GM20000 (cell line): ENCODE data around the gene PSENEN.
"Not testable (repeated sequence)": the region's sequence is repeated elsewhere in the genome, so short reads cannot be mapped to it uniquely, and the experiment has no call there.

Experiments
- DNase-seq: peaks from one replicate; pipeline ENCODE4 v3.0.0; 2012; ENCODE audit warnings: low spot score
- CTCF ChIP-seq: IDR thresholded peaks from 2 replicates; pipeline ENCODE4 v1.5.1; 2012; ENCODE audit warnings: mild to moderate bottlenecking, control low read depth; ENCODE audit errors: extremely low read depth, missing control alignments

The PSENEN gene

DNA sequence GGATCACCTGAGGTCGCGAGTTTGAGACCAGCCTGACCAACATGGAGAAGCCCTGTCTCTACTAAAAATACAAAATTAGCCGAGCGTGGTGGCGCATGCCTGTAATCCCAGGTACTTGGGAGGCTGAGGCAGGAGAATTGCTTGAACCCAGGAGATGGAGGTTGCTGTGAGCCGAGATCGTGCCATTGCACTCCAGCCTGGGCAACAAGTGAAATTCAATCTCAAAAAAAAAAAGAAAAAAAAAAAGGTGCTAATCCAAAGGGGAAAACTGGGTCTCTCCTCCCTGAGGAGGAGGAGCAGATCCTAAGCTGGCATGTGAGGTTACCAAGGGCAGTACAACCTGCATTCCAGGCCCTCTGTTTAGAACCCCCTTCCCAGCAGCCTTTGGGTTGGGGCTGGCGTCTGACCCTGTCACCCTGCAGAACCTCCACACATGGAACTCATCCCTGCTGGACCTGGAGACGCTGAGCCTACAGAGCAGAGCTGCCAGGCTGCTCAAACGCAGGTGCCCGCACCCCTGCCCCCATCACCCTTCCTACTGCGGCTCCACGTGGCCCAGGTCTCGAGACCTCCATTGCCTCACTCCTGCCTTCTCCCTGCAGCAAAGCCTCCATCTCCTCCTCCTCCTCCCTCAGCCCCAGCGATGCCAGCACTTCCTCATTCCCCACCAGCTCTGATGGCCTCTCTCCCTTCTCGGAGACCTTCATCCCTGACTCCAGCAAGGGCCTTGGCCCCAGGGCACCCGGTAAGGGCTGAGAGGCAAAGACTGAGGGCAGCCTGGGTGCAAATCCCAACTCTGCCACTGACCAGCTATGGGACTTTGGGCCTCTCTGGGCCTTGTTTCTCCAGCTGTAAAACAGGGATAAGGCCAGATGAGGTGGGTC, 19.2 kb downstream of the PSENEN start:
- TF ChIP-seq CTCF = no peak
- DNase-seq = no peak

DNA sequence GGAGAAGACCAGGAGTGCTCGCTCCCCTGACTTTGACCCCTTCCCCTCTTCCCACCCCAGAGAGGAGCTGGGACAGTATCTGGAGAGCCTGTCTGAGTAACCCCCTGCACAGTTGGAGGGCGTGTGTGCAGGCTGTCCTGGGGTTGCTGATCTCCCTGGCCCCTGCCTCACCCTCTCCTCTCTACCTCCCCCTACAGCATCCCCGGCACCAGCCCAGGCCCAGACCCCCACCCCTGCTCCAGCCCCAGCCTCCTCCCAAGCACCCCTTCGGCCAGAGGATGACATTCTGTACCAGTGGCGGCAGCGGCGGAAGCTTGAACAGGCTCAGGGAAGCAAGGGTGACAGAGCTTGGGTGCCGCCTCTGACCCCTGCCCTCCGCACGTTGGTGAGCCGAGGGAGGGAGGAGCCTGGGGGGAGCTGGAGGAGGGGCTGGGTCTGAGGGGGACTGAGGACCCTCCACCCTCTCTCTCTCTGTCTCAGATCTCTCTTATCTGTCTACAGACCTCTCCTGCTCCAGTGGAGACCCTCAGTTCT, 21.2 kb downstream of the PSENEN start:
- no peak for TF ChIP-seq CTCF

GRCh38 chr19:35767288-35768081, 22.0 kb downstream of the PSENEN start:
- no peak for DNase-seq

More for the DNA sequence above, 21.2 kb downstream of the PSENEN start:
- DNase-seq = no peak

DNA sequence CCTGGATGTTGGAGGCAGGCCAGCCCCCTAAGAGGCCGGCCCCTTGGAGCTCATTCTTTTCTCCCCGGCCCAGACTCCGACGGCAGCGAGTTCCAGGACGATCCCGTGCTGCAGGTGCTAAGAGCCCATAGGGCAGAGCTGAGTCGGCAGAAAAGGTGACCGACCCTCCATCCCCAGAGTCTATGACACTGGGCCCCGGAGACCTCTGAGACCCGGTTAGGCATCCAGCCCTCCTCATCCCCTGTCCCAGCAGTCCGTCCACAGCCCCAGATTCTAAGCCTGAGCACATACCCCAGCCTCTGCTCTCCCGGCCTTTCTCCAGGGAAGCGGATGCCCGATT, 22.6 kb downstream of the PSENEN start:
- no peak for TF ChIP-seq CTCF
- no peak for DNase-seq

More at GRCh38 chr19:35767288-35768081, 22.0 kb downstream of the PSENEN start:
- no peak for TF ChIP-seq CTCF

DNA sequence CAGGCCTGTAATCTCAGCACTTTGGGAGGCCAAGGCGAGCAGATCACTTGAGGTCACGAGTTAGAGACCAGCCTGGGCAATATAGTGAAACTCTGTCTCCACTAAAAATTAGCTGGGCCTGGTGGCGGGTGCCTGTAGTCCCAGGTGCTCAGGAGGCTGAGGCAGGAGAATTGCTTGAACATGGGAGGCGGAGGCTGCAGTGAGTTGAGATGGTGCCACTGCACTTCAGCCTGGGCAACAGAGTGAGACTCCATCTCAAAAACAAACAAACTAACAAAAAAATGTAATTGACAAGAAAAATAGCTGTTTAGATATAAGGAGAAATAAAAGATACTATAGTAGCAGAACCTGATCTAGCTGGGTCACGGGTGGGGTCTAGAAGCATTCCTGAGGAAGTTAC, 26.9 kb downstream of the PSENEN start:
- not testable (repeated sequence) for DNase-seq

DNA sequence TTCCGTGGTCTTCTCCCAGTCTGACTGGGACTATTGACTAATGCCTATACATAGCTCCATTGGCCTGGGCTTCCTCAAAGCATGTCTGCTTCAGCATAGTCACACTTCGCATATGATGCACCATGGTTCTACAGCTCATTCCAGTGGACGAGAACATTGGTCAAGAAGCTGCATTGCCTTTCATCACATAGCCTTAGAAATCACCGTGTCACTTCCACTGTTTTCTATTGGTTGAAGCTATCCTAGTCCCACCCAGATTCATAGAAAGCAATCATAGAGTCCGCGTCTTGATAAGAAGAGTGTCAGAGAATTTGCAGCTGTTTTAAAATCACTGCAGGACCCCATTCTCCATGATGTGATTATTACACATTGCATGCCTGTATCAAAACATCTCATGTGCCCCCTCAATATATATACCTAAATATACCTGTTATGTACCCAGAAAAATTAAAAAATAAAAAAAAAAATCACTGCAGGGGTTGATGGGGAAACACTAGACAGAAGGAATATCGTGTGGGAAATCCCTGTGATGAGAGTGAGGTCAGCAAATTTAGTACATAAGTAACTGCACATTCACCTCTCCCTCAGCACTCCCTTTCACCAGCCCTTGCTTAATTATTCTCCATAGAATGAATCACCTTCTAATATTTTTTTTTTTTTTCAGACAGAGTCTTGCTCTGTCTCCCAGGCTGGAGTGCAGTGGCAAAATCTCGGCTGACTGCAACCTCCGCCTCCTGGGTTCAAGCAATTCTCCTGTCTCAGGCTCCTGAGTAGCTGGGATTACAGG, 27.8 kb downstream of the PSENEN start:
- no peak for DNase-seq
- no peak for TF ChIP-seq CTCF

DNA sequence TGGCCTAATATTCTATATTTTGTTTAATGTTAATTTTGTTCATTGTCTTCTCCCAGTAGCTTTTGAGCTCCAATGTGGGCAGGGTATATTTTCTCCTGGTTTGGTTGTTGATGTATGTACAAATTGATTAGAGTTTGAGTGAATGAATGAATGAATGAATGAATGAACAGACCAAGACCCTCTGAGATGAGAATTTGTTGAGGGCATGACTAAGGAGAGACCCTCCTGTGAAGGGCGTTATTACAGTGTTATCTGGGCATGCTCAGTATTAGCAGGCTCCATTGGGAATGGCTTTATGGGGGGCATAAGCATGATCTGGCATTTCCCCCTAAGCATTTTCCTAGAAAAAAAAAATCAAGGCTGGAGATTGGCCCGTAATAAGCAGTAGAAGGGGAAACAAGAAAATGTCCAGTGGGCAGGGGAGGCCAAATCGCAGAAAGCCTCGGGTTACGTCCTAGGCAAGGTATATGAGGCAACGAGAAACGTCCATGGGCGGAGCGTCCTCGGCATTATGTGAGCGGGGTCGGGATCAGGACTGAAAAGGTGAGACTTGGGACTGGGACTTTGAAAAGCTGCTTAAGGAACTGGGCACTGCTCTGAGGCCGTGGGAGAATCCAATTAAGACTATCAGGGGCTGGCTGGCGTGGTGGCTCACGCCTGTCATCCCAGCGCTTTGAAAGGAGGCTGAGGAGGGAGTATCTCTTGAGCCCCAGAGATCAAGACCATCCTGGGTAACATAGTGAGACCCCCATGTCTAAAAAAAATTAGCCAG, 29.0 kb downstream of the PSENEN start:
- no peak for DNase-seq
- no peak for TF ChIP-seq CTCF
